Neural crest cell (in vitro differentiated cells): ENCODE results near the gene TCEA2. TPM values are rescaled to one million over a fixed set of nuclear protein-coding genes. Genes with fewer than 3 reads are reported as not detected.

Experiments
- DNase-seq: peaks from one replicate; pipeline ENCODE4 v3.0.0; 2021; ENCODE audit warnings: low read depth, mixed read lengths, low spot score
- H3K27ac Mint-ChIP-seq: one replicate; pipeline ENCODE4 v1.8.0; 2021; ENCODE audit warnings: mild to moderate bottlenecking, mixed read lengths; ENCODE audit not compliant: unreplicated experiment
- H3K27me3 Mint-ChIP-seq: 2 replicates; pipeline ENCODE4 v1.8.0; 2021; ENCODE audit warnings: low read depth, mild to moderate bottlenecking, mixed read lengths
- H3K36me3 Mint-ChIP-seq: 2 replicates; pipeline ENCODE4 v1.8.0; 2021; ENCODE audit warnings: low read depth, mild to moderate bottlenecking, mixed read lengths
- H3K4me1 Mint-ChIP-seq: 2 replicates; pipeline ENCODE4 v1.8.0; 2021; ENCODE audit warnings: mixed read lengths
- H3K4me3 Mint-ChIP-seq: one replicate; pipeline ENCODE4 v1.8.0; 2021; ENCODE audit warnings: mild to moderate bottlenecking, mixed read lengths
- H3K9me3 Mint-ChIP-seq: 2 replicates; pipeline ENCODE4 v1.8.0; 2021; ENCODE audit warnings: mixed read lengths
- total RNA-seq: library from RNA; stranded (reverse); gene quantifications from 2 replicates; pipeline ENCODE4 v1.2.1, GENCODE V29; 2021
- TF ChIP-seq, protein P1 (sequence below): fragments of 200-600 bp; sonication (generic); conservative IDR thresholded peaks from 2 replicates; pipeline ENCODE4 v1.5.0; 2021; ENCODE audit warnings: antibody characterized with exemption, mild to moderate bottlenecking

TCEA2 gene
- total RNA-seq, 1 donor from 2014 or later: 82.5 TPM

DNA sequence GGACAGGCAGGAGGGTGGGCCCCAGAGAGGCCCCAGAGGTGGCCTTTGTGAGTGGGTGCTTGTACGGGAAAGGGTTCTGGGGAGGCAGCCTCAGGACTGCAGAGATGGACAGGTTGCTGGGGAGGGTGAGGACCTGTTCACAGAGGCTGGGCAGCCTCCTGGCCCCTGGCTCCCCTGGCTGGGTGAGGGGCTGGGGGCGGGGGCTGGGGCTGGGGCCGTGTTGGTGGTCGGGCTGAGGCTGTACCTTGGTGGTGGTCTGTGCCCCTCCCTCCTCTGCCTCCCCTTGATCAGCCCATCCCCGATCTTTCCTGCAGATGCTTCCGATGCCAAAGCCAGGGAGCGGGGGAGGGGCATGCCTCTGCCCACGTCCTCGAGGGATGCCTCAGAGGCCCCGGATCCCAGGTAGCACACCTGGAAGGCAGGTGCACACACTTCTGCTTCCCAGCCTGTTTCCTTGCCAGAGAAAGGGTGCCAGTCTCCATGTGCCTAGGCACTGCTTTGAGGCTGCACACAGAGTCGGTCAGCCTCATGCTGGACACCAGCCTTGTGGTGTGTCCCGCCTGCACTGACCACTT lies 4.8 kb downstream of the TCEA2 start:
- no peaks in the 10 kb centered on the region for H3K36me3 Mint-ChIP-seq

DNA sequence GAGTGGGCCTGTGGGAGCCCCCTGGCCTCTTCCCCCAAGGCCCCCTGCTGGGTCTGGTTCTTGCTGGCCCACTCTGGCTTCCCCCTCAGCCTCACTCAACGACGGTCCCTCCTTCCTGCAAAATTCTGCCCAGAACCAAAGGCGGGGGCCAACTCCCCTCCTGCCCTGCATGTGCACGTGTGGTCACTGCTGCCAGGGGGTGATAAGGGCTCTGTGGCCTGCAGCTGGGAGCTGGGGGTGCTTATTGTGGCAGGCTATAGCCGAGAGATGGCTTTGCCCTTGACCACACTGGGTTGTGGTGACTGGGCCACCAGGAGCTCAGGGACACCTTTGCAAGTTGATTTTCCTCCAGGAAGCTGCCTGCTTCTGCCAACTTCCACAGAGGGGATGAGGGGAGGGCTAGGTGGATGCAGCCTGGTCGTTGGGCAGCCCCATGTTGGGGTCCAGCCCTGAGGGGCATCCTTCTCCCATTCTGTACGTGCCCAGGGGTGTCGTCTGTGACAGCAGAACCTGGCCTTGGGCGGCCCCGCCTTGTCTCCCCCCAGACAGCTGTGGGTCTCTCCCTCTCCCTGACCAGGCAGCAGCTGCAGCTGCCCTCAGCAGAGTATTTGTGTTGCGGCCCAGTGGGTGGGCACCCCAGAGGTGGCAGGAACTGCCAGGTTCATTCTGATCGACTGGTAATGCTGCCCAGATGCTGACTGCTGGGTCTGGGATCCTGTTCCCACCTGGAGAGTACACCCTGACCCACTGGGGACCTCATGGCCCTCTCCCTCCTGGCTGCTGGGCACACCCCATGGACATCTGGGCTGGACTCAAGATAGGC lies 5.6 kb downstream of the TCEA2 start:
- H3K4me3 Mint-ChIP-seq: no peak overlapping the region
- no peaks in the 10 kb centered on the region for H3K36me3 Mint-ChIP-seq
- TF ChIP-seq, protein P1, sequence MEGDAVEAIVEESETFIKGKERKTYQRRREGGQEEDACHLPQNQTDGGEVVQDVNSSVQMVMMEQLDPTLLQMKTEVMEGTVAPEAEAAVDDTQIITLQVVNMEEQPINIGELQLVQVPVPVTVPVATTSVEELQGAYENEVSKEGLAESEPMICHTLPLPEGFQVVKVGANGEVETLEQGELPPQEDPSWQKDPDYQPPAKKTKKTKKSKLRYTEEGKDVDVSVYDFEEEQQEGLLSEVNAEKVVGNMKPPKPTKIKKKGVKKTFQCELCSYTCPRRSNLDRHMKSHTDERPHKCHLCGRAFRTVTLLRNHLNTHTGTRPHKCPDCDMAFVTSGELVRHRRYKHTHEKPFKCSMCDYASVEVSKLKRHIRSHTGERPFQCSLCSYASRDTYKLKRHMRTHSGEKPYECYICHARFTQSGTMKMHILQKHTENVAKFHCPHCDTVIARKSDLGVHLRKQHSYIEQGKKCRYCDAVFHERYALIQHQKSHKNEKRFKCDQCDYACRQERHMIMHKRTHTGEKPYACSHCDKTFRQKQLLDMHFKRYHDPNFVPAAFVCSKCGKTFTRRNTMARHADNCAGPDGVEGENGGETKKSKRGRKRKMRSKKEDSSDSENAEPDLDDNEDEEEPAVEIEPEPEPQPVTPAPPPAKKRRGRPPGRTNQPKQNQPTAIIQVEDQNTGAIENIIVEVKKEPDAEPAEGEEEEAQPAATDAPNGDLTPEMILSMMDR: no peak
- H3K9me3 Mint-ChIP-seq: no peaks in the 10 kb centered on the region
- no peak overlapping the region for H3K27ac Mint-ChIP-seq
- H3K4me1 Mint-ChIP-seq: peaks cover 19% of the 10 kb centered on the region
- no peak for DNase-seq
- H3K27me3 Mint-ChIP-seq: no peaks in the 10 kb centered on the region

More for the DNA sequence above, 4.8 kb downstream of the TCEA2 start:
- DNase-seq: no peak
- TF ChIP-seq, protein P1: no peak
- Mint-ChIP-seq H3K27ac (no peak overlapping the region), H3K4me1 (peaks cover 19% of the 10 kb centered on the region), H3K9me3 (no peaks in the 10 kb centered on the region), H3K4me3 (peak overlapping the region; percentile 19), H3K27me3 (no peaks in the 10 kb centered on the region)

DNA sequence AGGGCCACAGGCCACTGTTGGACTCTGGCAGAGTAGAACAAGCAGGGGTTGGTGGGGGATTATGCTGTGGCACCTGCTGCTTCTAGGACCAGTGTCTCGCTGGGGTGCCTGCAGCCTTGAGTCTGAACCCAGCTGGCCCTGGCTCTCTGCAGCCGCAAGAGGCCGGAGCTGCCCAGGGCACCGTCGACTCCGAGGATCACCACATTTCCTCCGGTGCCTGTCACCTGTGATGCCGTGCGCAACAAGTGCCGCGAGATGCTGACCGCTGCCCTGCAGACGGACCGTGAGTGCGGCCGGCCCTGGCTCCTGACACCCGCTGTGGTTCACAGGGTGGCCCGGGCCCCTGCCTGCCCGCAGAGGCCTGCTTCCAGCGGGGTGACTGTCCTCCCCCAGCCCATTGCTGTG lies 6.2 kb downstream of the TCEA2 start:
- TF ChIP-seq, protein P1: no peak
- Mint-ChIP-seq H3K27ac (no peak overlapping the region), H3K27me3 (no peaks in the 10 kb centered on the region), H3K4me1 (peaks cover 12% of the 10 kb centered on the region), H3K9me3 (no peaks in the 10 kb centered on the region), H3K36me3 (no peaks in the 10 kb centered on the region), H3K4me3 (no peak overlapping the region)
- no peak for DNase-seq

DNA sequence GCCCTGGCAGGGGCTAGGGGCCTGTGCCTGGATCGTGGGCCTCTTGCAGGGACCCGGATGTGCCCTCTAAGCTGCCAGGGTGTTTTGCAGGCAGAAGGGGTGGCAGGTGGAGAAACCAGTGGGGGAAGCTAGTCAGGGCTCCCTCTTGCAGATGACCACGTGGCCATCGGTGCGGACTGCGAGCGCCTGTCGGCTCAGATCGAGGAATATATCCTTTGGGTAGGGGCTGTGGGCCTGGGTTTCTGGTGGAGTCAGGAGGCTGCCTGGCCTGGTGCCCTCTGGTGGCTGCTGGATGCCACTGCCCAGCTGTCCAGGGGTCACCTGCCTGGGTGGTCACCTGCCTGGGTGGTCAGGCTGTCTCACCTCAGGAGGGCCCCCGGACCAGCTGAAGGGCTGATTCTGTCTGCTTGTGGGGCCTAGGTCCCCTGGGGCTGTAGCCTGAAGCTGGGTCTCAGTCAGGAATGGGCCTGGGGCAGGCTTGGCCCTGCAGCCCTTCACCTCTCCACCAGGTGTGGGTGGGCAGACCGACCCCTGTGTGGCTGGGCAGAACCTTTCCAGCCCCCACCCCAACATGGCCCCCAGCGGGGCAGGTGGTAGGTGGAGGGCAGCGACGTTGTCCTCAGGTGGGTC lies 6.7 kb downstream of the TCEA2 start:
- TF ChIP-seq, protein P1: peak; percentile 80
- no peak overlapping the region for H3K27ac Mint-ChIP-seq
- no peaks in the 10 kb centered on the region for H3K36me3 Mint-ChIP-seq
- no peak overlapping the region for H3K4me3 Mint-ChIP-seq
- peaks cover 7% of the 10 kb centered on the region for H3K4me1 Mint-ChIP-seq
- peak; percentile 61 for DNase-seq
- H3K27me3 Mint-ChIP-seq: no peaks in the 10 kb centered on the region
- no peaks in the 10 kb centered on the region for H3K9me3 Mint-ChIP-seq

DNA sequence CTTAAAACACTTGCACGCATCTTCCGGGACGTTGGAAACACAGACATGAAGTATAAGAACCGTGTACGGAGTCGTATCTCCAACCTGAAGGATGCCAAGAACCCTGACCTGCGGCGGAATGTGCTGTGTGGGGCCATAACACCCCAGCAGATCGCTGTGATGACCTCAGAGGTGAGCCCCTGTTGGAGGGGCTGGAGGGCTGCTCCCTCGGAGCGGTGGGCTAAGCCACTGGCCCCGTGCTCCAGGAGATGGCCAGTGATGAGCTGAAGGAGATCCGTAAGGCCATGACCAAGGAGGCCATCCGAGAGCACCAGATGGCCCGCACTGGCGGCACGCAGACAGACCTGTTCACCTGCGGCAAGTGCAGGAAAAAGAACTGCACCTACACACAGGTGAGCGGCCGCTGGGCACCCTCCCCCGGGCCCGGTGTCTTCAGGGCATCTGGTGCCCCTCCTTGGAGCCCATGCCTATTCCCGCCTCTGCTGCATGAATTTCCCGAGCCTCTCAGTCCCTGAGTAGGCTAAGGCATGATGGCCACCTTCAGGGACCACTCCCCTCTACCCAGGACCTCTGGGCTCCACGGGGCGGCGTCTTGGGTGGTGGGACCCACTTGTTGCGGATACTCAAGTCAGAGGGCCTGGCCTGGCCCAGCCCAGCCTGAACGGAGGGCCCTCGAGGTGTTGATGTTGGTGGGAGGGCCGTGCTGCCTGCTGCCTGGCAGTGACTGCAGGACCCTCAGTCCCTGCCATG lies 7.4 kb downstream of the TCEA2 start:
- Mint-ChIP-seq H3K36me3 (no peaks in the 10 kb centered on the region), H3K4me1 (peaks cover 4% of the 10 kb centered on the region)

More for the DNA sequence above, 7.4 kb downstream of the TCEA2 start:
- no peak for DNase-seq
- H3K9me3 Mint-ChIP-seq: no peaks in the 10 kb centered on the region
- no peak overlapping the region for H3K27ac Mint-ChIP-seq
- TF ChIP-seq, protein P1: no peak
- H3K27me3 Mint-ChIP-seq: no peaks in the 10 kb centered on the region
- H3K4me3 Mint-ChIP-seq: no peak overlapping the region
